Heart left ventricle (tissue), 16 donors: ENCODE results near the gene RAB24. TPM values are rescaled to one million over a fixed set of nuclear protein-coding genes. Genes with fewer than 3 reads are reported as not detected.

Experiments
- ATAC-seq, 4 donors: fragments of 200-7000 bp; cut with Tn5 transposase; one replicate each; pipeline ENCODE4 v1.9.1; 2020 to 2022; ENCODE audit warnings: moderate library complexity in 4 of 4, mild to moderate bottlenecking in 3 of 4, moderate number of reproducible peaks in 1 of 4
- DNase-seq, 5 donors: peaks; one replicate each; pipeline ENCODE4 v3.0.0-alpha.2; 2020
- H3K27ac ChIP-seq, 12 donors: fragments of 200-600 bp; sonication (generic) in 4 of 12; one replicate each; pipeline versions ENCODE4 v1.5.0 to v1.8.0; 2016 to 2022; ENCODE audit warnings: mild to moderate bottlenecking in 2 of 12
- H3K27me3 ChIP-seq, 9 donors: fragments of 200-600 bp; sonication (generic) in 2 of 9; one replicate each; pipeline versions ENCODE4 v1.5.1 to v1.8.0; 2016 to 2022; ENCODE audit warnings: mild to moderate bottlenecking in 3 of 9
- H3K36me3 ChIP-seq, 9 donors: fragments of 200-600 bp; sonication (generic) in 2 of 9; one replicate each; pipeline versions ENCODE4 v1.5.0 to v1.8.0; 2018 to 2022; ENCODE audit warnings: mild to moderate bottlenecking in 2 of 9
- H3K4me1 ChIP-seq, 12 donors: fragments of 200-600 bp; sonication (generic) in 4 of 12; one replicate each; pipeline versions ENCODE4 v1.5.0 to v1.8.0; 2016 to 2022; ENCODE audit warnings: mild to moderate bottlenecking in 3 of 12
- H3K4me3 ChIP-seq, 12 donors: fragments of 200-600 bp; sonication (generic) in 4 of 12; one replicate each; pipeline versions ENCODE4 v1.5.0 to v1.8.0; 2017 to 2022; ENCODE audit warnings: mild to moderate bottlenecking in 9 of 12, moderate library complexity in 4 of 12
- H3K9me3 ChIP-seq, 12 donors: fragments of 200-600 bp; sonication (generic) in 4 of 12; one replicate each; pipeline versions ENCODE4 v1.5.0 to v1.8.0; 2016 to 2022; ENCODE audit warnings: mild to moderate bottlenecking in 1 of 12
- POLR2A ChIP-seq, 2 donors: fragments of 450-650 bp; IDR thresholded peaks; one replicate each; pipeline ENCODE4 v1.6.1; 2017; ENCODE audit warnings: antibody characterized with exemption in 2 of 2, mild to moderate bottlenecking in 2 of 2, moderate library complexity in 2 of 2
- WGBS, 4 donors: extraction: QIAGEN DNeasy Blood & Tissue Kit in 2 of 4; methylation state at CpG; one replicate each; pipeline versions ENCODE4 v1.1.5 to v1.1.7; 2013 to 2018; 5-methylcytosine and 5-hydroxymethylcytosine counted together
- intact Hi-C, 10 donors: fragments of 100-400 bp; cut with DNase I; formaldehyde crosslinking; loops; one replicate each; pipeline versions ENCODE4 v1.11.1 to v1.14.2; 2022
- polyA plus RNA-seq, 2 donors: library from polyadenylated mRNA; stranded (reverse); fragments of 200-250 nt; gene quantifications; one replicate each; pipeline ENCODE4 v1.2.3, GENCODE V29; 2013
- total RNA-seq, 9 donors: library from RNA; depleted of rRNA in 2 of 9; stranded (reverse); fragments of >200 nt in 2 of 9; fragmentation: NEBNext Ultra II Directional in 3 of 9; extraction: Animal tissue kit (Norgen Biotek cat#: 25700) in 3 of 9; gene quantifications; one replicate each; pipeline versions ENCODE4 v1.1.0 to v1.2.4, GENCODE V29; 2016 to 2023
- TF ChIP-seq, protein P1 (sequence below), 12 donors: fragments of 200-600 bp; sonication (generic) in 4 of 12; IDR thresholded peaks; one replicate each; pipeline versions ENCODE4 v1.5.0 to v1.8.0; 2018 to 2022; ENCODE audit warnings: antibody characterized with exemption in 12 of 12, mild to moderate bottlenecking in 5 of 12
- donor health status: ischemic (EF 13 %, LVEDD 7.1; RV severe dilation, severe dysfunction).
- donor health status: healthy with polysubstance abuse.
- donor health status: DM: no; HTN: yes; CAD: no.
- donor health status: DM: no; HTN: no; CAD: no.
- donor health status: ischemic (EF 25% LVEDD 6.9; RV normal size, moderate dysfunction).
- donor health status: ischemic (EF 25% LVEDD 5.7; RV mildly dilated, moderate dysfunction).
- donor health status: healthy.
- donor health status: DM: yes; HTN: yes; CAD: no.
- donor health status: ischemic (EF 35%, LVEDD 5.7; RV mildly dilated, moderate dysfunction).
- donor health status: nonischemic (EF 11% LVEDD 7.7; RV severe dilation, severe dysfunction).
- donor health status: DM: yes; HTN: yes; CAD: no.
- donor health status: PGD.
- donor health status: ischemic (EF 29% LVEDD 5.4; RV normal size, mild dysfunction).
- donor health status: nonischemic (EF 23%, LVEDD 6.1; RV moderate dilation, normal function).

RAB24 gene
- total and polyA plus RNA-seq, 11 donors, result 11.6 to 28.3 (median 18.9) TPM

DNA sequence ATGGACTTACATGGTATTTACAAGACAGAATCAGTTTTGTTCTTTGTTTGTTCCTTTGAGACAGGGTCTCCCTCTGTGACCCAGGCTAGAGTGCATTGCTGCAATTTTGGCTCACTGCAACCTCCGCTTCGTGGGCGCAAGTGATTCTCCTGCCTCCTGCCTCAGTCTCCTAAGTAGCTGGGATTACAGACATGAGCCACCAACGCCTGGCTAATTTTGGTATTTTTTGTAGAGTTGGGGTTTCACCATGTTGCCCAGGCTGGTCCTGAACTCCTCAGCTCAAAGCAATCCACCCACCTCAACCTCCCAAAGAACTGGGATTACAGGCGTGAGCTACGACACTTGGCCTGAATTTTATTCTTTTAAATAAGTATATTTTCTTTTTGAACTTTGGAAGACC, 27.6 kb downstream of the RAB24 start:
- no peak overlapping the region for H3K4me3 ChIP-seq
- DNase-seq (no peak), ATAC-seq (no peak)
- no peaks in the 10 kb centered on the region for H3K9me3 ChIP-seq
- intact Hi-C loops, result no loop called here
- no peaks in the 10 kb centered on the region for H3K4me1 ChIP-seq
- WGBS, 4 donors, result 79 to 97% (median 94%) methylated on average over 6 of the region's 6 CpGs
- H3K27ac ChIP-seq, result no peak overlapping the region
- TF ChIP-seq, protein P1, sequence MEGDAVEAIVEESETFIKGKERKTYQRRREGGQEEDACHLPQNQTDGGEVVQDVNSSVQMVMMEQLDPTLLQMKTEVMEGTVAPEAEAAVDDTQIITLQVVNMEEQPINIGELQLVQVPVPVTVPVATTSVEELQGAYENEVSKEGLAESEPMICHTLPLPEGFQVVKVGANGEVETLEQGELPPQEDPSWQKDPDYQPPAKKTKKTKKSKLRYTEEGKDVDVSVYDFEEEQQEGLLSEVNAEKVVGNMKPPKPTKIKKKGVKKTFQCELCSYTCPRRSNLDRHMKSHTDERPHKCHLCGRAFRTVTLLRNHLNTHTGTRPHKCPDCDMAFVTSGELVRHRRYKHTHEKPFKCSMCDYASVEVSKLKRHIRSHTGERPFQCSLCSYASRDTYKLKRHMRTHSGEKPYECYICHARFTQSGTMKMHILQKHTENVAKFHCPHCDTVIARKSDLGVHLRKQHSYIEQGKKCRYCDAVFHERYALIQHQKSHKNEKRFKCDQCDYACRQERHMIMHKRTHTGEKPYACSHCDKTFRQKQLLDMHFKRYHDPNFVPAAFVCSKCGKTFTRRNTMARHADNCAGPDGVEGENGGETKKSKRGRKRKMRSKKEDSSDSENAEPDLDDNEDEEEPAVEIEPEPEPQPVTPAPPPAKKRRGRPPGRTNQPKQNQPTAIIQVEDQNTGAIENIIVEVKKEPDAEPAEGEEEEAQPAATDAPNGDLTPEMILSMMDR (IDR thresholded peaks at IDR 0.05), result no peak
- no peak for TF ChIP-seq POLR2A (IDR thresholded peaks at IDR 0.05)
- H3K27me3 ChIP-seq, result no peaks in the 10 kb centered on the region
- H3K36me3 ChIP-seq, result peaks cover 0 to 95% (median 92%) of the 10 kb centered on the region in 9 donors

DNA sequence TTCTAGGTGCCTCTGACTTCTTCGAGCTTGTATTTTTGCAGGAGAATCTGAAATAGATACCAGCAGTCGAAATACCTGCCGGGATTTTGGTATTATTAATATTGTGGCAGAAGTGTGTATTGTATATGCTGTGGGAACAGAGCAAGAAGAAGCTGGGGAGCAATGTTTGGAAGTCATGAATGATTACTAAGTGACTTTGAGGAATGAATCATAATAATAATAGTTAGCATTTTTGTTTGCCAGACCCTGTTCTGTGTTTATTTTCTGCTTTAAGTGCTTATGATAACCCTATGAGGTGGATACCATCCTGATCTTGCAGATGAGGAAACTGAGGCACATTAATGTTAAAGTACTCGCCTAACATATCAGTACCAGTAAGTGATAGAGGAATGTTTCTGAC, 32.4 kb downstream of the RAB24 start:
- Histone ChIP-seq H3K27me3 (no peaks in the 10 kb centered on the region), H3K4me3 (no peak overlapping the region), H3K4me1 (no peaks in the 10 kb centered on the region), H3K36me3 (peaks cover 0 to 100% (median 95%) of the 10 kb centered on the region in 9 donors), H3K9me3 (no peaks in the 10 kb centered on the region), H3K27ac (no peak overlapping the region)
- intact Hi-C loops, result no loop called here
- WGBS, 4 donors, result 96 to 99% (median 97%) methylated on average over 4 of the region's 4 CpGs
- DNase-seq (no peak), ATAC-seq (no peak)
- TF ChIP-seq, protein P1 (IDR thresholded peaks at IDR 0.05), result no peak
- TF ChIP-seq POLR2A (IDR thresholded peaks at IDR 0.05), result no peak

DNA sequence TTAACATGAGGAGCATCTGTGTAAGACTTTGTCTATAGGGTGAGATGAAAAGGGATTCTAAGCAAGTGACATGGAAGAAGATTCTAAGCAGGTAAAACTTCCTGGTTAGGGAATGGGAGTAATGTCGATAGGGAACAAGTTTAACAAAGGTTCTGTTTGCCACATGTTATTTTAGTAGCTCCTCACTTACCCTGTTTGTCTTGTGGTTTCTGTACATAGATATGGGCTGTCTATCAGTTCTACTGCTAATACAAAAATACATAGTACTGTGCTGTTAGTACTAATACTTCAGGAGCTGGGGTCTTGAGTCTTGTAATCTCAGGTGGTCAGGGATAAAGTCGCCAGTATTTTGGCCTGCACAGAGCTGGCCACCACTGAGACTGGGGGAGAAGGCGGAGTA, 32.9 kb downstream of the RAB24 start:
- TF ChIP-seq, protein P1 (IDR thresholded peaks at IDR 0.05), result no peak
- no peak for DNase-seq
- Histone ChIP-seq H3K27me3 (no peaks in the 10 kb centered on the region), H3K9me3 (no peaks in the 10 kb centered on the region), H3K4me3 (no peak overlapping the region), H3K36me3 (peaks cover 0 to 100% (median 95%) of the 10 kb centered on the region in 9 donors), H3K4me1 (no peaks in the 10 kb centered on the region), H3K27ac (no peak overlapping the region)
- intact Hi-C loops, result no loop called here
- WGBS, 4 donors, result 90 to 98% (median 94%) methylated on average over 3 of the region's 3 CpGs
- no peak for ATAC-seq

DNA sequence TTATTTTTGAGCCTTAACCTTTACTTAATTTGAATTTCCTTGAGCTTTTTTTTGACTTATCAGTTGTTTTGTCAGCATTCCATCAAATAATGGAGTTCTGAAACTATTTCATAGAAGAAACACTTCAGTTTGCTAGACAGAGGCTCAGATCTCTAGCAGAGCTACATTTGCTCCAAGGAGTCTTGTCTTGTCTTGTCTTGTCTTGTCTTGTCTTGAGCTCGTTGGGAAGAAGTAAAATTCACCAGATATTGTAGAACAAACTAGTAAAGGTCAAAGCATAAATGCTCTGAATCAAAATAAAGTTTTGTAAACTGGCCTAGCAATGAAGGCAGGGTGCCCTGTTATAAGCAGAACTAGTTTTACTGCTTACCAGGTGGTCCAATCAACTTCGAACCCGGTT, 33.5 kb downstream of the RAB24 start:
- intact Hi-C loops, result no loop called here
- Histone ChIP-seq H3K4me3 (no peak overlapping the region), H3K36me3 (peaks cover 0 to 99% (median 96%) of the 10 kb centered on the region in 9 donors), H3K27me3 (no peaks in the 10 kb centered on the region), H3K4me1 (no peaks in the 10 kb centered on the region), H3K9me3 (no peaks in the 10 kb centered on the region), H3K27ac (no peak overlapping the region)
- TF ChIP-seq, protein P1 (IDR thresholded peaks at IDR 0.05), result no peak
- no peak for TF ChIP-seq POLR2A (IDR thresholded peaks at IDR 0.05)
- WGBS, 4 donors, result 84 to 93% (median 91%) methylated on average over 3 of the region's 3 CpGs
- no peak for DNase-seq
- ATAC-seq, result no peak
